Body of pancreas (tissue), 4 donors: ENCODE data around the gene ANKLE1.

Experiments
- CTCF ChIP-seq, 7 experiments: fragments of 450-650 bp in 4 of 7; fragments of 200-600 bp in 3 of 7; sonication (generic) in 3 of 7; IDR thresholded peaks; one replicate each; pipeline ENCODE4 v1.5.1; 2016 to 2019; ENCODE audit warnings: antibody characterized with exemption in 7 of 7
- POLR2A ChIP-seq, 3 donors: fragments of 450-650 bp; IDR thresholded peaks; one replicate each; pipeline ENCODE4 v1.6.1; 2016; ENCODE audit warnings: antibody characterized with exemption in 3 of 3, mild to moderate bottlenecking in 2 of 3

DNA sequence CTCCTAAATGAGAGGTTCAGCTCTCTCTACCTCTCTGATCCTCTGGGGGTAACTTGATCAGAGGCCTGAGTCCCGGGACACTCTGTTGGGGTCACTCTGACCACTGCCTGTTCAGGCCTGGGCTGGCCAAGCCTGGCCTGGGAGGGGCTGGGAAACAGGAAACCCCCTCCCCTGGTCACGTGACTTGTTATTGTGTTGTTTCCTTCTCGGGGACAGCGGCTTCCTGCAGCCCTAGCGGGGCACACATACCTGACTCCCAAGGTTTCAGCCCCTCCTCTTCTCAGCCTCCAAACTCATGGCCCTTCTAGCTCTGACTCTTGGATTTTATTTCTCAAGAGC lies 17.1 kb upstream of the ANKLE1 start, which contains the start of gene USHBP1:
- no peak for TF ChIP-seq CTCF (IDR thresholded peaks at IDR 0.05)
- TF ChIP-seq POLR2A (IDR thresholded peaks at IDR 0.05): peak in 1 of 3 donors; percentile 14
